K562 (cell line): ENCODE data around the gene ISYNA1. TPM values are rescaled to one million over a fixed set of nuclear protein-coding genes. Genes with fewer than 3 reads are reported as not detected.

Experiments
- CEBPB ChIP-seq: fragments of 450-650 bp; IDR thresholded peaks from 2 replicates; pipeline ENCODE4 v1.6.1; 2016; ENCODE audit warnings: missing genetic modification characterization, missing compliant biosample characterization
- CHCHD3 ChIP-seq: fragments of 250-450 bp; sonication (Bioruptor Pico); IDR thresholded peaks from 2 replicates; pipeline ENCODE4 v2.1.2; 2022; ENCODE audit warnings: mild to moderate bottlenecking
- E2F8 ChIP-seq: fragments of 450-650 bp; IDR thresholded peaks from 2 replicates; pipeline ENCODE4 v1.7.1; 2018; ENCODE audit warnings: mild to moderate bottlenecking, low read depth; ENCODE audit not compliant: partially characterized antibody
- HNRNPLL ChIP-seq: fragments of 200-400 bp; formaldehyde crosslinking; IDR thresholded peaks from 2 replicates; pipeline ENCODE4 v1.6.1; 2017; ENCODE audit warnings: low read length, low read depth, mild to moderate bottlenecking; ENCODE audit not compliant: poor library complexity, severe bottlenecking
- MYNN ChIP-seq, 2 experiments: sonication (generic); formaldehyde crosslinking in 1 of 2; IDR thresholded peaks; 2 replicates each; pipeline versions ENCODE4 v1.5.0 to v1.6.1; 2016 to 2020; ENCODE audit warnings: antibody characterized with exemption in 1 of 2, missing genetic modification reagents in 1 of 2
- NCOR1 ChIP-seq: fragments of 450-650 bp; IDR thresholded peaks from 2 replicates; pipeline ENCODE4 v1.6.1; 2016; ENCODE audit warnings: mild to moderate bottlenecking, moderate library complexity
- NFE2L1 ChIP-seq: fragments of 450-650 bp; IDR thresholded peaks from 2 replicates; pipeline ENCODE4 v1.6.1; 2016; ENCODE audit warnings: missing genetic modification characterization, low read depth, mild to moderate bottlenecking, missing compliant biosample characterization, moderate library complexity, borderline replicate concordance
- RBM25 ChIP-seq: fragments of 200-400 bp; formaldehyde crosslinking; IDR thresholded peaks from 2 replicates; pipeline ENCODE4 v1.6.1; 2018; ENCODE audit warnings: low read length, low read depth, moderate library complexity; ENCODE audit not compliant: severe bottlenecking
- RNF219 ChIP-seq: fragments of 250-450 bp; sonication (Bioruptor Pico); IDR thresholded peaks from 2 replicates; pipeline ENCODE4 v1.5.0; 2022; ENCODE audit warnings: mild to moderate bottlenecking
- SMAD1 ChIP-seq: fragments of 150-350 bp; IDR thresholded peaks from 2 replicates; pipeline ENCODE4 v1.6.1; 2014; ENCODE audit warnings: low read length, low read depth; ENCODE audit not compliant: partially characterized antibody
- STAG1 ChIP-seq: sonication (generic); formaldehyde crosslinking; IDR thresholded peaks from 2 replicates; pipeline ENCODE4 v1.5.0; 2020; ENCODE audit warnings: missing genetic modification reagents, borderline replicate concordance
- TAF7 ChIP-seq: fragments of 450-650 bp; IDR thresholded peaks from 2 replicates; pipeline ENCODE4 v1.6.1; 2016; ENCODE audit warnings: missing genetic modification characterization, missing compliant biosample characterization
- TEAD1 ChIP-seq, 2 experiments: fragments of 450-650 bp in 1 of 2; sonication (generic) in 1 of 2; formaldehyde crosslinking; IDR thresholded peaks; 2 replicates each; pipeline versions ENCODE4 v1.4.0 to v1.8.0; 2020 to 2022; ENCODE audit warnings: mild to moderate bottlenecking in 2 of 2, missing genetic modification reagents in 1 of 2
- XRCC5 ChIP-seq: fragments of 200-400 bp; formaldehyde crosslinking; IDR thresholded peaks from 2 replicates; pipeline ENCODE4 v1.6.1; 2017; ENCODE audit warnings: low read depth, mild to moderate bottlenecking, low read length
- ZBTB8A ChIP-seq: fragments of 450-650 bp; IDR thresholded peaks from 2 replicates; pipeline ENCODE4 v1.6.1; 2018; ENCODE audit warnings: mild to moderate bottlenecking, moderate library complexity; ENCODE audit not compliant: partially characterized antibody
- ZNF212 ChIP-seq: fragments of 450-650 bp; formaldehyde crosslinking; IDR thresholded peaks from 2 replicates; pipeline ENCODE4 v1.4.0; 2020; ENCODE audit warnings: mild to moderate bottlenecking
- ZNF232 ChIP-seq: sonication (generic); formaldehyde crosslinking; IDR thresholded peaks from 2 replicates; pipeline ENCODE4 v1.8.0; 2022; ENCODE audit warnings: mild to moderate bottlenecking, missing genetic modification reagents
- ZNF780A ChIP-seq: fragments of 250-450 bp; sonication (Bioruptor Pico); IDR thresholded peaks from 2 replicates; pipeline ENCODE4 v1.5.0; 2021; ENCODE audit warnings: mild to moderate bottlenecking
- polyA plus RNA-seq, 8 experiments: library from polyadenylated mRNA; depleted of rRNA in 4 of 8; stranded (reverse) in 5 of 8; unstranded in 3 of 8; fragments of >200 nt; fragmentation: Nextera tagmentation in 2 of 8; fragmentation: Illumina TruSeq in 1 of 8; extraction: Ambion mirVana in 2 of 8; extraction: Trizol in 1 of 8; gene quantifications; 2 replicates each; pipeline versions ENCODE4 v1.2.1 to v1.2.3, GENCODE V29; 2011 to 2014; ENCODE audit warnings: inconsistent platforms in 1 of 8, missing spikeins in 1 of 8
- total RNA-seq, 7 experiments: library from RNA; depleted of rRNA in 6 of 7; stranded (reverse); fragments of >200 nt in 6 of 7; fragmentation: Illumina TruSeq in 2 of 7; extraction: Trizol in 2 of 7; gene quantifications; 2 replicates each; pipeline versions ENCODE4 v1.2.1 to v1.2.3, GENCODE V29; 2011 to 2021; ENCODE audit warnings: low replicate concordance in 1 of 7

ISYNA1 gene
- total and polyA plus RNA-seq, 9 of the 15 experiments (the other 6 are each of a cell fraction or from before 2014, with no cell fraction given), result 21.8 to 460 (median 93.2) TPM

GRCh38 chr19:18390065-18390907, 47.6 kb downstream of the ISYNA1 start (continued):
- TF ChIP-seq TAF7 (no peak), CHCHD3 (CRISPR knock-in tag) (no peak), ZBTB8A (no peak), NFE2L1 (tag) (no peak), RNF219 (CRISPR knock-in tag) (peak; percentile 77), ZNF232 (no peak), ZNF212 (CRISPR knock-in tag) (0 out of 2 replicates have a peak, but pooled peaks have one; percentile 8), NCOR1 (peak; percentile 17), XRCC5 (no peak), SMAD1 (peak; percentile 12), CEBPB (peak; percentile 43), MYNN (IDR thresholded peaks at IDR 0.05) (peak; percentile 65; the same call in 1 of the 2 replicates), MYNN (CRISPR knock-in tag; IDR thresholded peaks at IDR 0.05) (no peak), TEAD1 (CRISPR knock-in tag; IDR thresholded peaks at IDR 0.05) (peak in 1 of 2 experiments; percentile 36; a peak in 1 of 4 replicates), RBM25 (peak; percentile 74), ZNF780A (CRISPR knock-in tag) (peak; percentile 76), STAG1 (CRISPR knock-in tag) (no peak), E2F8 (peak; percentile 74), HNRNPLL (no peak)
